ENCODE measurements around the gene SRPK1.
"Not testable (repeated sequence)": the region's sequence is repeated elsewhere in the genome, so short reads cannot be mapped to it uniquely, and the experiment has no call there.

Gene SRPK1

GRCh38 chr6:35929601-35930000, 8.7 kb upstream of the SRPK1 start:
- DNase-seq: no peak

GRCh38 chr6:35926509-35927215, 5.8 kb upstream of the SRPK1 start:
- no peak for DNase-seq

- no peak for DNase-seq
Observed at GRCh38 chr6:35925961-35926360, 5.1 kb upstream of the SRPK1 start.

GRCh38 chr6:35924146-35924545, 3.2 kb upstream of the SRPK1 start:
- DNase-seq: no peak

- peak in 1 of 2 experiments; percentile 27 for DNase-seq
Observed at GRCh38 chr6:35922139-35922554, 1.2 kb upstream of the SRPK1 start.

- peak in 1 of 2 experiments; percentile 56 for DNase-seq
Observed at GRCh38 chr6:35919827-35920751, 809 bp downstream of the SRPK1 start.

- peak in 1 of 2 experiments; percentile 26 for DNase-seq
Observed at GRCh38 chr6:35919085-35919826, 1.6 kb downstream of the SRPK1 start.

GRCh38 chr6:35916893-35917292, 4.0 kb downstream of the SRPK1 start:
- DNase-seq: not testable (repeated sequence)

GRCh38 chr6:35916056-35916455, 4.8 kb downstream of the SRPK1 start:
- DNase-seq: no peak

GRCh38 chr6:35914536-35914935, 6.4 kb downstream of the SRPK1 start:
- DNase-seq: no peak

- DNase-seq: no peak
Observed at GRCh38 chr6:35911871-35912653, 8.8 kb downstream of the SRPK1 start.

GRCh38 chr6:35909571-35909970, 11.3 kb downstream of the SRPK1 start:
- DNase-seq: not testable (repeated sequence)

- DNase-seq: not testable (repeated sequence)
Observed at GRCh38 chr6:35908753-35909401, 12.0 kb downstream of the SRPK1 start.

- no peak for DNase-seq
Observed at GRCh38 chr6:35907750-35908149, 13.1 kb downstream of the SRPK1 start.

- no peak for DNase-seq
Observed at GRCh38 chr6:35906499-35906846, 14.4 kb downstream of the SRPK1 start.

GRCh38 chr6:35905841-35906498, 14.9 kb downstream of the SRPK1 start:
- no peak for DNase-seq

GRCh38 chr6:35905141-35905785, 15.6 kb downstream of the SRPK1 start:
- DNase-seq: no peak

- no peak for DNase-seq
Observed at GRCh38 chr6:35903679-35904078, 17.2 kb downstream of the SRPK1 start.

- DNase-seq: no peak
Observed at GRCh38 chr6:35900448-35900847, 20.4 kb downstream of the SRPK1 start.

- DNase-seq: no peak
Observed at GRCh38 chr6:35898003-35898402, 22.9 kb downstream of the SRPK1 start.

GRCh38 chr6:35897486-35897885, 23.4 kb downstream of the SRPK1 start:
- no peak for DNase-seq

Data from NCI-H526 (cell line).